Testis (tissue), 2 donors: Measurements from ENCODE around the gene NFIA.

Experiments
- POLR2A ChIP-seq: fragments of 450-650 bp; IDR thresholded peaks from one replicate; pipeline ENCODE4 v1.6.1; 2017; ENCODE audit warnings: antibody characterized with exemption, mild to moderate bottlenecking, moderate library complexity
- TF ChIP-seq, protein P1 (sequence below), 3 experiments: fragments of 450-650 bp in 2 of 3; fragments of 200-600 bp in 1 of 3; sonication (generic) in 1 of 3; IDR thresholded peaks; one replicate each; pipeline ENCODE4 v1.5.1; 2016 to 2019; ENCODE audit warnings: antibody characterized with exemption in 3 of 3, mild to moderate bottlenecking in 2 of 3, moderate library complexity in 1 of 3

DNA sequence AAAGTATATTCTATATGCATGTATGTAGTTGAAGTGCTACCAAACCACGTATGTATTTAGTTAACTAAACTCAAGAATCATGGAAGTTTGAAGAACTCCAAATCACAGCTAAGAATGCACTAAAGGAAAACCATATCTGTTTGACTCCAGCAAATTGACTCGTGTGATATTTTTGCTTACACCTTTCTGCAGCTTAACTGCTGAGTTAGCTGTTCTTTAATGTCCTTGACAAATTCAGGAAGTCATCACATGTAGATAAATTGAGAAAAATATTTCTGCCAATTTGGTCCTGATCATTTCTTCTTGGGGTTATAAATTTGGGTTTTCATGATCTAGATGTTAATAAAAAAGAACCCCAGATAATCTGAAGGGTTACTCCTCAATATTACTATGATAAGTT lies 83.0 kb downstream of the NFIA start:
- TF ChIP-seq, protein P1, sequence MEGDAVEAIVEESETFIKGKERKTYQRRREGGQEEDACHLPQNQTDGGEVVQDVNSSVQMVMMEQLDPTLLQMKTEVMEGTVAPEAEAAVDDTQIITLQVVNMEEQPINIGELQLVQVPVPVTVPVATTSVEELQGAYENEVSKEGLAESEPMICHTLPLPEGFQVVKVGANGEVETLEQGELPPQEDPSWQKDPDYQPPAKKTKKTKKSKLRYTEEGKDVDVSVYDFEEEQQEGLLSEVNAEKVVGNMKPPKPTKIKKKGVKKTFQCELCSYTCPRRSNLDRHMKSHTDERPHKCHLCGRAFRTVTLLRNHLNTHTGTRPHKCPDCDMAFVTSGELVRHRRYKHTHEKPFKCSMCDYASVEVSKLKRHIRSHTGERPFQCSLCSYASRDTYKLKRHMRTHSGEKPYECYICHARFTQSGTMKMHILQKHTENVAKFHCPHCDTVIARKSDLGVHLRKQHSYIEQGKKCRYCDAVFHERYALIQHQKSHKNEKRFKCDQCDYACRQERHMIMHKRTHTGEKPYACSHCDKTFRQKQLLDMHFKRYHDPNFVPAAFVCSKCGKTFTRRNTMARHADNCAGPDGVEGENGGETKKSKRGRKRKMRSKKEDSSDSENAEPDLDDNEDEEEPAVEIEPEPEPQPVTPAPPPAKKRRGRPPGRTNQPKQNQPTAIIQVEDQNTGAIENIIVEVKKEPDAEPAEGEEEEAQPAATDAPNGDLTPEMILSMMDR (IDR thresholded peaks at IDR 0.05), result no peak
- no peak for TF ChIP-seq POLR2A
